Panc1 (cell line): ENCODE results near the gene ZNF155.

Experiments
- TCF7L2 ChIP-seq: IDR thresholded peaks from 2 replicates; pipeline ENCODE4 v1.6.1; 2011; ENCODE audit warnings: mild to moderate bottlenecking, low read depth, low read length, inconsistent platforms
- TF ChIP-seq, protein P1 (sequence below): fragments of 450-650 bp; IDR thresholded peaks from 2 replicates; pipeline ENCODE4 v1.5.1; 2017; ENCODE audit warnings: mild to moderate bottlenecking
- TF ChIP-seq, protein P2 (sequence below), 2 experiments: IDR thresholded peaks; 2 replicates each; pipeline ENCODE4 v1.6.1; 2011 to 2012; ENCODE audit warnings: low read depth in 2 of 2, control low read depth in 1 of 2, low read length in 1 of 2, mild to moderate bottlenecking in 1 of 2, moderate library complexity in 1 of 2; ENCODE audit not compliant: insufficient read depth in 1 of 2

DNA sequence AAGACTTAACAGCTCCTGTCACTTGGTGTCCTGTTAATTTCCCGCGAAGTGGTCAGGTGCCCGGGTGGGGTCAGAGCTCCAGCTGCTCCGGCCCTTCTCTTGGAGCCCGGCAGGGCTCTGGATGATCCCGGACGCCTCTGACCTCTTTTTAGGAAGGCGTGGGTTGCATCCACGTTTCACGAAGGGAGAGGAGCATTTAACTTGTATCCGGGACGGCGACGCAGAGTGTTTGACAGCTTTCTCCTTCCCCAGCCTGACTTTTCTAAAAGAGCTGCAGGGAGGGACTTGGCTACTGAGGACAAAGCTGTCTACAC lies 656 bp downstream of the ZNF155 start:
- TF ChIP-seq, protein P1, sequence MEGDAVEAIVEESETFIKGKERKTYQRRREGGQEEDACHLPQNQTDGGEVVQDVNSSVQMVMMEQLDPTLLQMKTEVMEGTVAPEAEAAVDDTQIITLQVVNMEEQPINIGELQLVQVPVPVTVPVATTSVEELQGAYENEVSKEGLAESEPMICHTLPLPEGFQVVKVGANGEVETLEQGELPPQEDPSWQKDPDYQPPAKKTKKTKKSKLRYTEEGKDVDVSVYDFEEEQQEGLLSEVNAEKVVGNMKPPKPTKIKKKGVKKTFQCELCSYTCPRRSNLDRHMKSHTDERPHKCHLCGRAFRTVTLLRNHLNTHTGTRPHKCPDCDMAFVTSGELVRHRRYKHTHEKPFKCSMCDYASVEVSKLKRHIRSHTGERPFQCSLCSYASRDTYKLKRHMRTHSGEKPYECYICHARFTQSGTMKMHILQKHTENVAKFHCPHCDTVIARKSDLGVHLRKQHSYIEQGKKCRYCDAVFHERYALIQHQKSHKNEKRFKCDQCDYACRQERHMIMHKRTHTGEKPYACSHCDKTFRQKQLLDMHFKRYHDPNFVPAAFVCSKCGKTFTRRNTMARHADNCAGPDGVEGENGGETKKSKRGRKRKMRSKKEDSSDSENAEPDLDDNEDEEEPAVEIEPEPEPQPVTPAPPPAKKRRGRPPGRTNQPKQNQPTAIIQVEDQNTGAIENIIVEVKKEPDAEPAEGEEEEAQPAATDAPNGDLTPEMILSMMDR: no peak
- no peak for TF ChIP-seq TCF7L2
- TF ChIP-seq, protein P2, sequence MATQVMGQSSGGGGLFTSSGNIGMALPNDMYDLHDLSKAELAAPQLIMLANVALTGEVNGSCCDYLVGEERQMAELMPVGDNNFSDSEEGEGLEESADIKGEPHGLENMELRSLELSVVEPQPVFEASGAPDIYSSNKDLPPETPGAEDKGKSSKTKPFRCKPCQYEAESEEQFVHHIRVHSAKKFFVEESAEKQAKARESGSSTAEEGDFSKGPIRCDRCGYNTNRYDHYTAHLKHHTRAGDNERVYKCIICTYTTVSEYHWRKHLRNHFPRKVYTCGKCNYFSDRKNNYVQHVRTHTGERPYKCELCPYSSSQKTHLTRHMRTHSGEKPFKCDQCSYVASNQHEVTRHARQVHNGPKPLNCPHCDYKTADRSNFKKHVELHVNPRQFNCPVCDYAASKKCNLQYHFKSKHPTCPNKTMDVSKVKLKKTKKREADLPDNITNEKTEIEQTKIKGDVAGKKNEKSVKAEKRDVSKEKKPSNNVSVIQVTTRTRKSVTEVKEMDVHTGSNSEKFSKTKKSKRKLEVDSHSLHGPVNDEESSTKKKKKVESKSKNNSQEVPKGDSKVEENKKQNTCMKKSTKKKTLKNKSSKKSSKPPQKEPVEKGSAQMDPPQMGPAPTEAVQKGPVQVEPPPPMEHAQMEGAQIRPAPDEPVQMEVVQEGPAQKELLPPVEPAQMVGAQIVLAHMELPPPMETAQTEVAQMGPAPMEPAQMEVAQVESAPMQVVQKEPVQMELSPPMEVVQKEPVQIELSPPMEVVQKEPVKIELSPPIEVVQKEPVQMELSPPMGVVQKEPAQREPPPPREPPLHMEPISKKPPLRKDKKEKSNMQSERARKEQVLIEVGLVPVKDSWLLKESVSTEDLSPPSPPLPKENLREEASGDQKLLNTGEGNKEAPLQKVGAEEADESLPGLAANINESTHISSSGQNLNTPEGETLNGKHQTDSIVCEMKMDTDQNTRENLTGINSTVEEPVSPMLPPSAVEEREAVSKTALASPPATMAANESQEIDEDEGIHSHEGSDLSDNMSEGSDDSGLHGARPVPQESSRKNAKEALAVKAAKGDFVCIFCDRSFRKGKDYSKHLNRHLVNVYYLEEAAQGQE (IDR thresholded peaks at IDR 0.05; ENCODE audit: insufficient read depth in 1 of 2, low read depth in 2 of 2, low read length in 1 of 2): no peak
